HepG2 (cell line): ENCODE results near the gene FOCAD. TPM values are rescaled to one million over a fixed set of nuclear protein-coding genes. Genes with fewer than 3 reads are reported as not detected.

ENCODE experiments used
- ATAC-seq: fragments of 200-7000 bp; cut with Tn5 transposase; 3 replicates; pipeline ENCODE4 v1.9.1; 2020; ENCODE audit warnings: mild to moderate bottlenecking, moderate library complexity
- BruUV-seq: library from RNA; stranded (reverse); fragments of 400-500 nt; replicated peaks from 2 replicates; lab custom pipeline; 2021; lab: Mats Ljungman, UMichigan
- CTCF ChIA-PET: fragments of 300-600 bp; formaldehyde crosslinking; extraction: SDS; loops from one replicate; lab custom pipeline; 2021; ENCODE audit warnings: low total read pairs, inconsistent platforms, low intra/inter-chr PET ratio; lab: Yijun Ruan, JAX
- POLR2A ChIA-PET: fragments of 350-600 bp; sonication (Branson Sonifier 250); formaldehyde crosslinking; loops from one replicate; lab custom pipeline; 2020; ENCODE audit warnings: antibody characterized with exemption, inconsistent platforms; lab: Yijun Ruan, JAX
- DNase-seq: peaks from one replicate; pipeline ENCODE4 v3.0.0-alpha.2; 2015; ENCODE audit warnings: low spot score
- FAIRE-seq: peaks from 3 replicates; lab custom pipeline; 2011; peaks lifted over from hg19 to GRCh38; lab: Jason Lieb, UNC
- H2AFZ ChIP-seq: one replicate; pipeline ENCODE4 v1.6.1; 2011; ENCODE audit warnings: low read length, inconsistent platforms
- H3K27ac ChIP-seq: fragments of 300-600 bp; 3 replicates; pipeline ENCODE4 v1.8.0; 2011; ENCODE audit warnings: mixed run types, mild to moderate bottlenecking, mixed read lengths, low read length, inconsistent platforms; ENCODE audit not compliant: insufficient read depth; ENCODE audit errors: extremely low read length
- H3K27me3 ChIP-seq, 2 experiments: fragments of 200-600 bp in 1 of 2; 2 replicates in 1 of 2; 3 replicates in 1 of 2; pipeline versions ENCODE4 v1.6.0 to v1.8.0; 2011; ENCODE audit warnings: low read length in 2 of 2, mild to moderate bottlenecking in 2 of 2, moderate library complexity in 2 of 2, inconsistent platforms in 1 of 2; ENCODE audit not compliant: insufficient read depth in 2 of 2, control insufficient read depth in 1 of 2
- H3K36me3 ChIP-seq, 2 experiments: fragments of 200-600 bp in 1 of 2; replicated peaks in 1 of 2; 2 replicates in 1 of 2; 3 replicates in 1 of 2; pipeline versions ENCODE4 v1.5.1 to v1.8.0; 2011; ENCODE audit warnings: low read length in 2 of 2, inconsistent platforms in 1 of 2; ENCODE audit not compliant: insufficient read depth in 2 of 2, control insufficient read depth in 1 of 2
- H3K4me1 ChIP-seq: 2 replicates; pipeline ENCODE4 v1.5.1; 2012; ENCODE audit warnings: low read length, inconsistent platforms; ENCODE audit not compliant: insufficient read depth
- H3K4me2 ChIP-seq: 2 replicates; pipeline ENCODE4 v1.6.0; 2011; ENCODE audit warnings: low read depth, low read length, inconsistent platforms
- H3K4me3 ChIP-seq, 3 experiments: fragments of 200-600 bp in 1 of 3; sonication (generic), shearing (Covaris generic) in 1 of 3; replicated peaks in 1 of 3; 2 replicates each; pipeline ENCODE4 v1.5.1; 2011 to 2016; ENCODE audit warnings: low read length in 3 of 3, inconsistent platforms in 2 of 3, low read depth in 2 of 3, mild to moderate bottlenecking in 2 of 3, control low read depth in 1 of 3, mixed read lengths in 1 of 3; ENCODE audit not compliant: insufficient read depth in 1 of 3
- H3K79me2 ChIP-seq: one replicate; pipeline ENCODE4 v1.6.1; 2011; ENCODE audit warnings: low read length, inconsistent platforms; ENCODE audit not compliant: insufficient read depth
- H3K9ac ChIP-seq: 2 replicates; pipeline ENCODE4 v1.6.0; 2011; ENCODE audit warnings: mild to moderate bottlenecking, low read depth, low read length, inconsistent platforms; ENCODE audit not compliant: insufficient read depth
- H3K9me3 ChIP-seq: 2 replicates; pipeline ENCODE4 v1.5.1; 2012; ENCODE audit warnings: mild to moderate bottlenecking, low read length
- H4K20me1 ChIP-seq: 2 replicates; pipeline ENCODE4 v1.6.0; 2011; ENCODE audit warnings: inconsistent platforms, mild to moderate bottlenecking, low read length, moderate library complexity; ENCODE audit not compliant: insufficient read depth
- HNRNPUL1 ChIP-seq: fragments of 200-400 bp; formaldehyde crosslinking; IDR thresholded peaks from 2 replicates; pipeline ENCODE4 v1.6.1; 2017; ENCODE audit warnings: low read depth, mild to moderate bottlenecking, low read length, moderate library complexity
- KAT7 ChIP-seq: IDR thresholded peaks from 2 replicates; pipeline ENCODE4 v1.6.1; 2018; ENCODE audit warnings: borderline replicate concordance, missing compliant biosample characterization
- MATR3 ChIP-seq: sonication (generic); formaldehyde crosslinking; IDR thresholded peaks from 2 replicates; pipeline ENCODE4 v1.4.0; 2020; ENCODE audit warnings: missing genetic modification reagents
- NCOA2 ChIP-seq: sonication (generic); formaldehyde crosslinking; IDR thresholded peaks from 2 replicates; pipeline ENCODE4 v1.8.0; 2022; ENCODE audit warnings: inconsistent platforms
- SRF ChIP-seq: IDR thresholded peaks from 2 replicates; pipeline ENCODE4 v1.6.1; 2011; ENCODE audit warnings: mild to moderate bottlenecking, low read depth, low read length, moderate library complexity
- YY1 ChIP-seq: IDR thresholded peaks from 2 replicates; pipeline ENCODE4 v1.6.1; 2011; ENCODE audit warnings: low read length, low read depth, moderate library complexity, mild to moderate bottlenecking; ENCODE audit not compliant: insufficient read depth, insufficient replicate concordance
- ZNF781 ChIP-seq: sonication (generic); formaldehyde crosslinking; IDR thresholded peaks from 2 replicates; pipeline ENCODE4 v1.5.1; 2020; ENCODE audit warnings: borderline replicate concordance, mild to moderate bottlenecking, missing genetic modification reagents; ENCODE audit errors: not compliant biosample characterization
- WGBS: methylation state at CpG from one replicate; pipeline ENCODE4 v1.1.6; 2017; ENCODE audit warnings: low lambda C conversion rate; 5-methylcytosine and 5-hydroxymethylcytosine counted together
- in situ Hi-C: cut with HindIII; loops from 2 replicates; pipeline ENCODE4 v1.10.0; 2017; ENCODE audit warnings: low pct_unique_long_range_greater_than_20kb; ENCODE audit not compliant: extremely low pct_ligation_motif_present
- intact Hi-C: fragments of 100-400 bp; cut with micrococcal nuclease; formaldehyde crosslinking; loops from one replicate; pipeline ENCODE4 v1.10.0; 2022; ENCODE audit not compliant: unreplicated experiment
- polyA plus RNA-seq, 8 experiments: library from polyadenylated mRNA; depleted of rRNA in 3 of 8; stranded (reverse) in 7 of 8; unstranded in 1 of 8; fragments of >200 nt; fragmentation: Illumina TruSeq in 4 of 8; extraction: Trizol in 4 of 8; gene quantifications; 2 replicates each; pipeline versions ENCODE4 v1.2.1 to v1.2.3, GENCODE V29; 2011 to 2016; ENCODE audit warnings: low read depth in 4 of 8, missing spikeins in 1 of 8, mixed read lengths in 1 of 8; ENCODE audit not compliant: insufficient read depth in 1 of 8
- total RNA-seq, 5 experiments: library from RNA; depleted of rRNA; stranded (reverse); fragments of >200 nt; fragmentation: Illumina TruSeq; extraction: Trizol; gene quantifications; 2 replicates each; pipeline ENCODE4 v1.2.3, GENCODE V29; 2016; ENCODE audit warnings: low read depth in 1 of 5
- TF ChIP-seq, protein P1 (sequence below): sonication (generic); formaldehyde crosslinking; IDR thresholded peaks from 2 replicates; pipeline ENCODE4 v1.9.0; 2021; ENCODE audit warnings: missing genetic modification reagents, borderline replicate concordance
- TF ChIP-seq, protein P2 (sequence below): sonication (generic); formaldehyde crosslinking; IDR thresholded peaks from 2 replicates; pipeline ENCODE4 v1.4.0; 2020; ENCODE audit warnings: missing genetic modification reagents, borderline replicate concordance
- TF ChIP-seq, protein P3 (sequence below): sonication (generic); formaldehyde crosslinking; IDR thresholded peaks from 2 replicates; pipeline ENCODE4 v1.4.0; 2020; ENCODE audit warnings: mild to moderate bottlenecking, missing genetic modification reagents

FOCAD gene
- total and polyA plus RNA-seq, 2 of the 13 experiments (the other 11 are each of a cell fraction or from before 2014, with no cell fraction given), result 18.0 to 31.1 TPM

DNA sequence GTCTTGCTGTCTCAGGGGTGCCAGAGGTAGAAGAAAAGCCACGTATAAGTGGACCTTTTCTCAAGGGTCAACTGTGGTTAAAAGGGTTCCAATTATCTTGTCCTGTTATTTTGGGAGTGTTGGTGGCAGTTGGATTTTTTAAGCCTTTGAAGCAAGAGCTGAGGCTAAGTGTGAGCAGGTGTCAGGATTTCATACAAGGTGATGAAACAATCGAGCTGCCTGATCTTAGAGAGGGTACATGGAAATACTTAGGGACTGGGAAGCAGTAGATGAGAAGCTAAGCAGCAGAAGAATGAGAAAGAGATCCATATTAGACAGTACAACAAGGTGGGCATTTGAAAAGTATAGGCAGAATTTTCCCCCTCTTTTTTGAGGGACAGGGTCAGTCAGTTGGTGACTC is 23.6 kb downstream of the FOCAD start:
- Histone ChIP-seq H2AFZ (no peak overlapping the region), H3K79me2 (no peaks in the 10 kb centered on the region), H4K20me1 (no peaks in the 10 kb centered on the region), H3K4me2 (no peak overlapping the region), H3K27ac (no peak overlapping the region), H3K4me1 (peaks cover 2% of the 10 kb centered on the region), H3K9me3 (no peaks in the 10 kb centered on the region), H3K4me3 (no peak overlapping the region), H3K9ac (no peak overlapping the region), H3K36me3 (no peaks in the 10 kb centered on the region), H3K27me3 (no peaks in the 10 kb centered on the region)
- in situ Hi-C loops (no loop called here), intact Hi-C loops (no loop called here)
- WGBS, result 88% methylated on average over 2 of the region's 2 CpGs
- ChIA-PET POLR2A (no interaction called here), CTCF (no interaction called here)
- FAIRE-seq (no peak), ATAC-seq (no peak), DNase-seq (no peak)
- TF ChIP-seq, protein P1, sequence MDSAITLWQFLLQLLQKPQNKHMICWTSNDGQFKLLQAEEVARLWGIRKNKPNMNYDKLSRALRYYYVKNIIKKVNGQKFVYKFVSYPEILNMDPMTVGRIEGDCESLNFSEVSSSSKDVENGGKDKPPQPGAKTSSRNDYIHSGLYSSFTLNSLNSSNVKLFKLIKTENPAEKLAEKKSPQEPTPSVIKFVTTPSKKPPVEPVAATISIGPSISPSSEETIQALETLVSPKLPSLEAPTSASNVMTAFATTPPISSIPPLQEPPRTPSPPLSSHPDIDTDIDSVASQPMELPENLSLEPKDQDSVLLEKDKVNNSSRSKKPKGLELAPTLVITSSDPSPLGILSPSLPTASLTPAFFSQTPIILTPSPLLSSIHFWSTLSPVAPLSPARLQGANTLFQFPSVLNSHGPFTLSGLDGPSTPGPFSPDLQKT, result no peak
- TF ChIP-seq MATR3 (no peak), NCOA2 (CRISPR knock-in tag) (no peak), ZNF781 (CRISPR knock-in tag) (no peak), SRF (no peak), YY1 (no peak), HNRNPUL1 (no peak), KAT7 (CRISPR knock-in tag) (no peak)
- TF ChIP-seq, protein P2, sequence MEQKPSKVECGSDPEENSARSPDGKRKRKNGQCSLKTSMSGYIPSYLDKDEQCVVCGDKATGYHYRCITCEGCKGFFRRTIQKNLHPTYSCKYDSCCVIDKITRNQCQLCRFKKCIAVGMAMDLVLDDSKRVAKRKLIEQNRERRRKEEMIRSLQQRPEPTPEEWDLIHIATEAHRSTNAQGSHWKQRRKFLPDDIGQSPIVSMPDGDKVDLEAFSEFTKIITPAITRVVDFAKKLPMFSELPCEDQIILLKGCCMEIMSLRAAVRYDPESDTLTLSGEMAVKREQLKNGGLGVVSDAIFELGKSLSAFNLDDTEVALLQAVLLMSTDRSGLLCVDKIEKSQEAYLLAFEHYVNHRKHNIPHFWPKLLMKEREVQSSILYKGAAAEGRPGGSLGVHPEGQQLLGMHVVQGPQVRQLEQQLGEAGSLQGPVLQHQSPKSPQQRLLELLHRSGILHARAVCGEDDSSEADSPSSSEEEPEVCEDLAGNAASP (CRISPR knock-in tag), result no peak
- TF ChIP-seq, protein P3, sequence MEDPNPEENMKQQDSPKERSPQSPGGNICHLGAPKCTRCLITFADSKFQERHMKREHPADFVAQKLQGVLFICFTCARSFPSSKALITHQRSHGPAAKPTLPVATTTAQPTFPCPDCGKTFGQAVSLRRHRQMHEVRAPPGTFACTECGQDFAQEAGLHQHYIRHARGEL (CRISPR knock-in tag), result no peak
- no TSS peak for BruUV-seq
